ENCODE data around the gene GLCE.

Gene GLCE

GRCh38 chr15:69206079-69206478 lies 45.6 kb downstream of the GLCE start:
- Histone ChIP-seq H3K9ac (ENCODE audit: low read length) (no peak overlapping the region), H3K36me3 (ENCODE audit: insufficient read depth, low read length) (no peaks in the 10 kb centered on the region), H3K79me2 (ENCODE audit: insufficient read depth, low read length) (no peaks in the 10 kb centered on the region), H3K4me2 (ENCODE audit: low read length) (no peak overlapping the region), H3K4me1 (ENCODE audit: insufficient read depth, low read length, severe bottlenecking) (no peaks in the 10 kb centered on the region), H3F3A (ENCODE audit: insufficient read depth, low read length) (no peaks in the 10 kb centered on the region), H3K27ac (ENCODE audit: low read depth, low read length, poor library complexity, severe bottlenecking) (no peak overlapping the region), H3K9me2 (ENCODE audit: low read depth, low read length) (no peaks in the 10 kb centered on the region), H4K20me1 (ENCODE audit: insufficient read depth, low read length) (no peaks in the 10 kb centered on the region), H3K27me3 (ENCODE audit: insufficient read depth, low read length) (no peaks in the 10 kb centered on the region), H3K4me3 (ENCODE audit: low read depth, low read length, poor library complexity, severe bottlenecking) (no peak overlapping the region), H2AFZ (ENCODE audit: low read length) (no peak overlapping the region), H3K9me3 (ENCODE audit: low read length) (no peaks in the 10 kb centered on the region)
- TF ChIP-seq EZH2 (IDR thresholded peaks at IDR 0.05; ENCODE audit: borderline replicate concordance, low read length) (no peak), CTCF (IDR thresholded peaks at IDR 0.05; ENCODE audit: low read length) (no peak)

- TF ChIP-seq CTCF (IDR thresholded peaks at IDR 0.05; ENCODE audit: low read length) (no peak), EZH2 (IDR thresholded peaks at IDR 0.05; ENCODE audit: borderline replicate concordance, low read length) (no peak)
- Histone ChIP-seq H3K36me3 (ENCODE audit: insufficient read depth, low read length) (no peaks in the 10 kb centered on the region), H3K4me2 (ENCODE audit: low read length) (no peak overlapping the region), H3K9ac (ENCODE audit: low read length) (no peak overlapping the region), H3F3A (ENCODE audit: insufficient read depth, low read length) (no peaks in the 10 kb centered on the region), H3K27me3 (ENCODE audit: insufficient read depth, low read length) (no peaks in the 10 kb centered on the region), H4K20me1 (ENCODE audit: insufficient read depth, low read length) (no peaks in the 10 kb centered on the region), H3K27ac (ENCODE audit: low read depth, low read length, poor library complexity, severe bottlenecking) (no peak overlapping the region), H3K4me3 (ENCODE audit: low read depth, low read length, poor library complexity, severe bottlenecking) (no peak overlapping the region), H3K9me2 (ENCODE audit: low read depth, low read length) (no peaks in the 10 kb centered on the region), H3K4me1 (ENCODE audit: insufficient read depth, low read length, severe bottlenecking) (no peaks in the 10 kb centered on the region), H3K9me3 (ENCODE audit: low read length) (no peaks in the 10 kb centered on the region), H3K79me2 (ENCODE audit: insufficient read depth, low read length) (no peaks in the 10 kb centered on the region), H2AFZ (ENCODE audit: low read length) (no peak overlapping the region)
Measured at GRCh38 chr15:69209661-69210060, 49.2 kb downstream of the GLCE start.

- H3K79me2 ChIP-seq (ENCODE audit: insufficient read depth, low read length) = no peaks in the 10 kb centered on the region
- no peaks in the 10 kb centered on the region for H3F3A ChIP-seq (ENCODE audit: insufficient read depth, low read length)
- no peaks in the 10 kb centered on the region for H3K27me3 ChIP-seq (ENCODE audit: insufficient read depth, low read length)
- no peaks in the 10 kb centered on the region for H3K4me1 ChIP-seq (ENCODE audit: insufficient read depth, low read length, severe bottlenecking)
- no peaks in the 10 kb centered on the region for H3K9me2 ChIP-seq (ENCODE audit: low read depth, low read length)
- TF ChIP-seq CTCF (IDR thresholded peaks at IDR 0.05; ENCODE audit: low read length) = no peak
- no peak for TF ChIP-seq EZH2 (IDR thresholded peaks at IDR 0.05; ENCODE audit: borderline replicate concordance, low read length)
- H3K9ac ChIP-seq (ENCODE audit: low read length) = no peak overlapping the region
- no peaks in the 10 kb centered on the region for H3K9me3 ChIP-seq (ENCODE audit: low read length)
- H2AFZ ChIP-seq (ENCODE audit: low read length) = no peak overlapping the region
- no peak overlapping the region for H3K4me2 ChIP-seq (ENCODE audit: low read length)
- H3K27ac ChIP-seq (ENCODE audit: low read depth, low read length, poor library complexity, severe bottlenecking) = no peak overlapping the region
- H4K20me1 ChIP-seq (ENCODE audit: insufficient read depth, low read length) = no peaks in the 10 kb centered on the region
- no peak overlapping the region for H3K4me3 ChIP-seq (ENCODE audit: low read depth, low read length, poor library complexity, severe bottlenecking)
- no peaks in the 10 kb centered on the region for H3K36me3 ChIP-seq (ENCODE audit: insufficient read depth, low read length)
Measured at GRCh38 chr15:69210574-69210973, 50.1 kb downstream of the GLCE start.
